Measurements from ENCODE around the gene TOP2A. TPM values are rescaled to one million over a fixed set of nuclear protein-coding genes. Genes with fewer than 3 reads are reported as not detected.

The TOP2A gene
- polyA plus RNA-seq, 1 donor from 2014 or later, result 7.8 TPM

GRCh38 chr17:40382251-40382650 is 35.4 kb downstream of the TOP2A start:
- H3K27ac ChIP-seq (ENCODE audit: low read length), result no peak overlapping the region
- no peaks in the 10 kb centered on the region for H3F3A ChIP-seq (ENCODE audit: insufficient read depth, low read length, poor library complexity, severe bottlenecking)
- no peaks in the 10 kb centered on the region for H3K27me3 ChIP-seq (ENCODE audit: insufficient read depth, low read depth, low read length)
- TF ChIP-seq REST (IDR thresholded peaks at IDR 0.05; ENCODE audit: borderline replicate concordance), result no peak
- TF ChIP-seq EP300 (conservative IDR thresholded peaks at IDR 0.05; ENCODE audit: poor library complexity, severe bottlenecking), result no peak
- no peak for TF ChIP-seq MXI1 (conservative IDR thresholded peaks at IDR 0.05; ENCODE audit: poor library complexity, severe bottlenecking)
- no peak for TF ChIP-seq TAF1 (IDR thresholded peaks at IDR 0.05; ENCODE audit: low read depth)
- TF ChIP-seq SMC3 (conservative IDR thresholded peaks at IDR 0.05; ENCODE audit: poor library complexity), result no peak
- TF ChIP-seq RAD21 (conservative IDR thresholded peaks at IDR 0.05), result no peak
- TF ChIP-seq EZH2 (IDR thresholded peaks at IDR 0.05; ENCODE audit: borderline replicate concordance, insufficient read depth, low read length, poor library complexity, severe bottlenecking), result no peak
- no peak for TF ChIP-seq CTCF (IDR thresholded peaks at IDR 0.05; ENCODE audit: poor library complexity, severe bottlenecking)
- TF ChIP-seq POLR2AphosphoS5 (IDR thresholded peaks at IDR 0.05), result no peak
- no peak overlapping the region for H3K9ac ChIP-seq (ENCODE audit: low read length)
- no peak overlapping the region for H3K4me3 ChIP-seq (ENCODE audit: low read length)
- no peaks in the 10 kb centered on the region for H3K79me2 ChIP-seq (replicated peaks; ENCODE audit: insufficient read depth, low read length)
- no peaks in the 10 kb centered on the region for H3K36me3 ChIP-seq (ENCODE audit: insufficient read depth, low read length)
- H3K9me3 ChIP-seq (ENCODE audit: low read length), result no peaks in the 10 kb centered on the region
- H4K20me1 ChIP-seq (ENCODE audit: insufficient read depth), result no peaks in the 10 kb centered on the region
- H3K9me2 ChIP-seq (ENCODE audit: insufficient read depth, low read length), result no peaks in the 10 kb centered on the region
- no peak overlapping the region for H3K4me2 ChIP-seq (ENCODE audit: low read length)
- H2AFZ ChIP-seq (ENCODE audit: low read depth, low read length), result no peak overlapping the region

GRCh38 chr17:40378966-40379365 is 38.7 kb downstream of the TOP2A start:
- Histone ChIP-seq H3K9me2 (ENCODE audit: insufficient read depth, low read length) (no peaks in the 10 kb centered on the region), H3K27ac (ENCODE audit: low read length) (no peak overlapping the region), H4K20me1 (ENCODE audit: insufficient read depth) (no peaks in the 10 kb centered on the region), H3K9me3 (ENCODE audit: low read length) (no peaks in the 10 kb centered on the region), H3K36me3 (ENCODE audit: insufficient read depth, low read length) (no peaks in the 10 kb centered on the region), H3K27me3 (ENCODE audit: insufficient read depth, low read depth, low read length) (no peaks in the 10 kb centered on the region), H3K4me3 (ENCODE audit: low read length) (no peak overlapping the region), H3F3A (ENCODE audit: insufficient read depth, low read length, poor library complexity, severe bottlenecking) (no peaks in the 10 kb centered on the region), H2AFZ (ENCODE audit: low read depth, low read length) (no peak overlapping the region), H3K4me2 (ENCODE audit: low read length) (no peak overlapping the region), H3K79me2 (replicated peaks; ENCODE audit: insufficient read depth, low read length) (no peaks in the 10 kb centered on the region), H3K9ac (ENCODE audit: low read length) (no peak overlapping the region)
- TF ChIP-seq TAF1 (IDR thresholded peaks at IDR 0.05; ENCODE audit: low read depth) (no peak), SMC3 (conservative IDR thresholded peaks at IDR 0.05; ENCODE audit: poor library complexity) (no peak), REST (IDR thresholded peaks at IDR 0.05; ENCODE audit: borderline replicate concordance) (no peak), CTCF (IDR thresholded peaks at IDR 0.05; ENCODE audit: poor library complexity, severe bottlenecking) (no peak), EZH2 (IDR thresholded peaks at IDR 0.05; ENCODE audit: borderline replicate concordance, insufficient read depth, low read length, poor library complexity, severe bottlenecking) (no peak), RAD21 (conservative IDR thresholded peaks at IDR 0.05) (no peak)

Measured in neural cell (in vitro differentiated cells).